Mucosa of rectum (tissue), 2 donors: ENCODE results near the gene USP40.
"Not testable (repeated sequence)": the region's sequence is repeated elsewhere in the genome, so short reads cannot be mapped to it uniquely, and the experiment has no call there.

ENCODE experiments used
- H3K27ac ChIP-seq, 2 donors: one replicate each; pipeline ENCODE4 v1.7.0; 2013; ENCODE audit warnings: inconsistent platforms in 2 of 2, low read depth in 2 of 2, low read length in 2 of 2
- H3K27me3 ChIP-seq, 2 donors: one replicate each; pipeline ENCODE4 v1.7.0; 2013; ENCODE audit warnings: low read length in 2 of 2; ENCODE audit not compliant: control insufficient read depth in 2 of 2, insufficient read depth in 2 of 2
- H3K36me3 ChIP-seq, 2 donors: one replicate each; pipeline ENCODE4 v1.7.0; 2013; ENCODE audit warnings: low read length in 2 of 2; ENCODE audit not compliant: control insufficient read depth in 2 of 2, insufficient read depth in 2 of 2
- H3K4me1 ChIP-seq, 2 donors: one replicate each; pipeline ENCODE4 v1.7.0; 2013; ENCODE audit warnings: low read length in 2 of 2, mild to moderate bottlenecking in 1 of 2; ENCODE audit not compliant: control insufficient read depth in 2 of 2, insufficient read depth in 2 of 2
- H3K4me3 ChIP-seq, 2 donors: one replicate each; pipeline ENCODE4 v1.7.0; 2013; ENCODE audit warnings: low read length in 2 of 2
- H3K9ac ChIP-seq, 2 donors: one replicate each; pipeline ENCODE4 v1.7.0; 2013; ENCODE audit warnings: low read length in 2 of 2, low read depth in 1 of 2, mild to moderate bottlenecking in 1 of 2
- H3K9me3 ChIP-seq, 2 donors: one replicate each; pipeline ENCODE4 v1.7.0; 2013; ENCODE audit warnings: low read length in 2 of 2; ENCODE audit not compliant: control insufficient read depth in 2 of 2
- donor health status: healthy.
- donor health status: Normal muscosa, but diverticular disease.

The USP40 gene

GRCh38 chr2:233592706-233593105 lies 26.1 kb upstream of the USP40 start:
- not testable (repeated sequence) for H3K36me3 ChIP-seq, H3K9ac ChIP-seq, H3K27me3 ChIP-seq, H3K4me1 ChIP-seq, H3K27ac ChIP-seq, H3K4me3 ChIP-seq, H3K9me3 ChIP-seq

GRCh38 chr2:233588400-233588799 lies 21.8 kb upstream of the USP40 start:
- Histone ChIP-seq H3K4me1 (no peaks in the 10 kb centered on the region), H3K27me3 (no peaks in the 10 kb centered on the region), H3K36me3 (no peaks in the 10 kb centered on the region), H3K9me3 (no peaks in the 10 kb centered on the region), H3K9ac (no peak overlapping the region), H3K4me3 (no peak overlapping the region), H3K27ac (no peak overlapping the region)

- H3K36me3 ChIP-seq = no peaks in the 10 kb centered on the region
- H3K9me3 ChIP-seq = no peaks in the 10 kb centered on the region
- H3K27ac ChIP-seq = no peak overlapping the region
- H3K27me3 ChIP-seq = no peaks in the 10 kb centered on the region
- H3K4me3 ChIP-seq = no peak overlapping the region
- no peak overlapping the region for H3K9ac ChIP-seq
- no peaks in the 10 kb centered on the region for H3K4me1 ChIP-seq
Measured at GRCh38 chr2:233584210-233584609, 17.6 kb upstream of the USP40 start.

- H3K27me3 ChIP-seq, H3K9me3 ChIP-seq, H3K4me1 ChIP-seq, H3K36me3 ChIP-seq, H3K27ac ChIP-seq, H3K9ac ChIP-seq: not testable (repeated sequence)
- peak overlapping the region; percentile 26 to 33 for H3K4me3 ChIP-seq
Measured at GRCh38 chr2:233583217-233583965, 16.8 kb upstream of the USP40 start.

- H3K27ac ChIP-seq, H3K27me3 ChIP-seq, H3K9me3 ChIP-seq, H3K4me3 ChIP-seq, H3K36me3 ChIP-seq, H3K9ac ChIP-seq, H3K4me1 ChIP-seq: not testable (repeated sequence)
Measured at GRCh38 chr2:233577341-233577740, 10.8 kb upstream of the USP40 start.

- no peak overlapping the region for H3K4me3 ChIP-seq
- H3K9ac ChIP-seq = no peak overlapping the region
- H3K4me1 ChIP-seq = no peaks in the 10 kb centered on the region
- H3K27me3 ChIP-seq = no peaks in the 10 kb centered on the region
- H3K36me3 ChIP-seq = no peaks in the 10 kb centered on the region
- no peaks in the 10 kb centered on the region for H3K9me3 ChIP-seq
- H3K27ac ChIP-seq = no peak overlapping the region
Measured at GRCh38 chr2:233572468-233572867, 5.9 kb upstream of the USP40 start.

- Histone ChIP-seq H3K27ac (no peak overlapping the region), H3K4me1 (no peaks in the 10 kb centered on the region), H3K36me3 (no peaks in the 10 kb centered on the region), H3K9ac (no peak overlapping the region), H3K9me3 (no peaks in the 10 kb centered on the region), H3K27me3 (no peaks in the 10 kb centered on the region), H3K4me3 (no peak overlapping the region)
Measured at GRCh38 chr2:233571462-233571861, 4.9 kb upstream of the USP40 start.

- Histone ChIP-seq H3K27me3 (no peaks in the 10 kb centered on the region), H3K36me3 (no peaks in the 10 kb centered on the region), H3K27ac (no peak overlapping the region), H3K9me3 (no peaks in the 10 kb centered on the region), H3K4me1 (no peaks in the 10 kb centered on the region), H3K4me3 (no peak overlapping the region), H3K9ac (no peak overlapping the region)
Measured at GRCh38 chr2:233571001-233571400, 4.4 kb upstream of the USP40 start.

GRCh38 chr2:233565685-233566140 lies 869 bp downstream of the USP40 start:
- Histone ChIP-seq H3K36me3 (peaks cover 0 to 1% of the 10 kb centered on the region in 2 donors), H3K4me3 (peak overlapping the region; percentile 81 to 94), H3K27me3 (no peaks in the 10 kb centered on the region), H3K9ac (peak overlapping the region; percentile 74 to 92), H3K9me3 (no peaks in the 10 kb centered on the region), H3K4me1 (peaks cover 4 to 5% of the 10 kb centered on the region in 2 donors), H3K27ac (peak overlapping the region; percentile 88 to 96)

GRCh38 chr2:233563663-233564430 lies 2.7 kb downstream of the USP40 start:
- Histone ChIP-seq H3K4me3 (no peak overlapping the region), H3K9me3 (no peaks in the 10 kb centered on the region), H3K4me1 (peaks cover 4 to 5% of the 10 kb centered on the region in 2 donors), H3K27me3 (no peaks in the 10 kb centered on the region), H3K27ac (no peak overlapping the region), H3K36me3 (peaks cover 2 to 4% of the 10 kb centered on the region in 2 donors), H3K9ac (peak overlapping the region in 1 of 2 donors; percentile 32)
